HepG2 (cell line): ENCODE data around the gene AGAP3. TPM values are rescaled to one million over a fixed set of nuclear protein-coding genes. Genes with fewer than 3 reads are reported as not detected.

Source experiments
- ATRX ChIP-seq: sonication (generic); formaldehyde crosslinking; IDR thresholded peaks from 2 replicates; pipeline ENCODE4 v1.4.0; 2020; ENCODE audit warnings: missing genetic modification reagents, borderline replicate concordance
- E2F5 ChIP-seq: sonication (generic); formaldehyde crosslinking; conservative IDR thresholded peaks from 2 replicates; pipeline ENCODE4 v1.4.0; 2020; ENCODE audit warnings: missing genetic modification reagents
- GATA4 ChIP-seq: sonication (generic); IDR thresholded peaks from 2 replicates; pipeline ENCODE4 v1.6.1; 2016; ENCODE audit warnings: antibody characterized with exemption, low read depth, borderline replicate concordance
- HOMEZ ChIP-seq: IDR thresholded peaks from 2 replicates; pipeline ENCODE4 v1.6.1; 2016; ENCODE audit warnings: low read depth
- ZNF142 ChIP-seq: sonication (generic); formaldehyde crosslinking; IDR thresholded peaks from 2 replicates; pipeline ENCODE4 v1.4.0; 2020; ENCODE audit warnings: missing genetic modification reagents
- ZNF232 ChIP-seq: sonication (generic); formaldehyde crosslinking; IDR thresholded peaks from 2 replicates; pipeline ENCODE4 v1.4.0; 2020; ENCODE audit warnings: missing genetic modification reagents, borderline replicate concordance
- ZNF407 ChIP-seq: sonication (generic); formaldehyde crosslinking; IDR thresholded peaks from one replicate; pipeline ENCODE4 v1.5.1; 2020; ENCODE audit warnings: mild to moderate bottlenecking, missing genetic modification reagents; ENCODE audit errors: not compliant biosample characterization
- ZNF562 ChIP-seq: sonication (generic); formaldehyde crosslinking; IDR thresholded peaks from 2 replicates; pipeline ENCODE4 v1.8.0; 2022; ENCODE audit warnings: missing genetic modification reagents, borderline replicate concordance
- ZNF879 ChIP-seq: sonication (generic); formaldehyde crosslinking; IDR thresholded peaks from 2 replicates; pipeline ENCODE4 v1.8.1; 2023; ENCODE audit warnings: missing genetic modification reagents
- polyA plus RNA-seq, 8 experiments: library from polyadenylated mRNA; depleted of rRNA in 3 of 8; stranded (reverse) in 7 of 8; unstranded in 1 of 8; fragments of >200 nt; fragmentation: Illumina TruSeq in 4 of 8; extraction: Trizol in 4 of 8; gene quantifications; 2 replicates each; pipeline versions ENCODE4 v1.2.1 to v1.2.3, GENCODE V29; 2011 to 2016; ENCODE audit warnings: low read depth in 4 of 8, missing spikeins in 1 of 8, mixed read lengths in 1 of 8; ENCODE audit not compliant: insufficient read depth in 1 of 8
- total RNA-seq, 5 experiments: library from RNA; depleted of rRNA; stranded (reverse); fragments of >200 nt; fragmentation: Illumina TruSeq; extraction: Trizol; gene quantifications; 2 replicates each; pipeline ENCODE4 v1.2.3, GENCODE V29; 2016; ENCODE audit warnings: low read depth in 1 of 5

The AGAP3 gene
- total and polyA plus RNA-seq, 2 of the 13 experiments (the other 11 are each of a cell fraction or from before 2014, with no cell fraction given) = 31.3 to 61.4 TPM

GRCh38 chr7:151083071-151083823 lies 3.0 kb upstream of the AGAP3 start, which contains the start of gene TMUB1 (continued):
- TF ChIP-seq ZNF232 (peak; percentile 63; the same call in 1 of the 2 replicates), ZNF562 (CRISPR knock-in tag) (no peak), ATRX (CRISPR knock-in tag) (no peak), HOMEZ (CRISPR knock-in tag) (no peak), E2F5 (CRISPR knock-in tag) (no peak), ZNF879 (CRISPR knock-in tag) (no peak), GATA4 (no peak), ZNF407 (CRISPR knock-in tag) (no peak), ZNF142 (no peak)
